HepG2 (cell line): ENCODE data around the gene MS4A2. TPM values are rescaled to one million over a fixed set of nuclear protein-coding genes. Genes with fewer than 3 reads are reported as not detected.

Experiments
- ATAC-seq: fragments of 200-7000 bp; cut with Tn5 transposase; 3 replicates; pipeline ENCODE4 v1.9.1; 2020; ENCODE audit warnings: mild to moderate bottlenecking, moderate library complexity
- BruUV-seq: library from RNA; stranded (reverse); fragments of 400-500 nt; replicated peaks from 2 replicates; lab custom pipeline; 2021; lab: Mats Ljungman, UMichigan
- CTCF ChIA-PET: fragments of 300-600 bp; formaldehyde crosslinking; extraction: SDS; loops from one replicate; lab custom pipeline; 2021; ENCODE audit warnings: low total read pairs, inconsistent platforms, low intra/inter-chr PET ratio; lab: Yijun Ruan, JAX
- POLR2A ChIA-PET: fragments of 350-600 bp; sonication (Branson Sonifier 250); formaldehyde crosslinking; loops from one replicate; lab custom pipeline; 2020; ENCODE audit warnings: antibody characterized with exemption, inconsistent platforms; lab: Yijun Ruan, JAX
- DNase-seq: peaks from one replicate; pipeline ENCODE4 v3.0.0-alpha.2; 2015; ENCODE audit warnings: low spot score
- FAIRE-seq: peaks from 3 replicates; lab custom pipeline; 2011; peaks lifted over from hg19 to GRCh38; lab: Jason Lieb, UNC
- H2AFZ ChIP-seq: one replicate; pipeline ENCODE4 v1.6.1; 2011; ENCODE audit warnings: low read length, inconsistent platforms
- H3K27ac ChIP-seq: fragments of 300-600 bp; 3 replicates; pipeline ENCODE4 v1.8.0; 2011; ENCODE audit warnings: mixed run types, mild to moderate bottlenecking, mixed read lengths, low read length, inconsistent platforms; ENCODE audit not compliant: insufficient read depth; ENCODE audit errors: extremely low read length
- H3K27me3 ChIP-seq, 2 experiments: fragments of 200-600 bp in 1 of 2; 2 replicates in 1 of 2; 3 replicates in 1 of 2; pipeline versions ENCODE4 v1.6.0 to v1.8.0; 2011; ENCODE audit warnings: low read length in 2 of 2, mild to moderate bottlenecking in 2 of 2, moderate library complexity in 2 of 2, inconsistent platforms in 1 of 2; ENCODE audit not compliant: insufficient read depth in 2 of 2, control insufficient read depth in 1 of 2
- H3K36me3 ChIP-seq, 2 experiments: fragments of 200-600 bp in 1 of 2; replicated peaks in 1 of 2; 2 replicates in 1 of 2; 3 replicates in 1 of 2; pipeline versions ENCODE4 v1.5.1 to v1.8.0; 2011; ENCODE audit warnings: low read length in 2 of 2, inconsistent platforms in 1 of 2; ENCODE audit not compliant: insufficient read depth in 2 of 2, control insufficient read depth in 1 of 2
- H3K4me1 ChIP-seq: 2 replicates; pipeline ENCODE4 v1.5.1; 2012; ENCODE audit warnings: low read length, inconsistent platforms; ENCODE audit not compliant: insufficient read depth
- H3K4me2 ChIP-seq: 2 replicates; pipeline ENCODE4 v1.6.0; 2011; ENCODE audit warnings: low read depth, low read length, inconsistent platforms
- H3K4me3 ChIP-seq, 3 experiments: fragments of 200-600 bp in 1 of 3; sonication (generic), shearing (Covaris generic) in 1 of 3; replicated peaks in 1 of 3; 2 replicates each; pipeline ENCODE4 v1.5.1; 2011 to 2016; ENCODE audit warnings: low read length in 3 of 3, inconsistent platforms in 2 of 3, low read depth in 2 of 3, mild to moderate bottlenecking in 2 of 3, control low read depth in 1 of 3, mixed read lengths in 1 of 3; ENCODE audit not compliant: insufficient read depth in 1 of 3
- H3K79me2 ChIP-seq: one replicate; pipeline ENCODE4 v1.6.1; 2011; ENCODE audit warnings: low read length, inconsistent platforms; ENCODE audit not compliant: insufficient read depth
- H3K9ac ChIP-seq: 2 replicates; pipeline ENCODE4 v1.6.0; 2011; ENCODE audit warnings: mild to moderate bottlenecking, low read depth, low read length, inconsistent platforms; ENCODE audit not compliant: insufficient read depth
- H3K9me3 ChIP-seq: 2 replicates; pipeline ENCODE4 v1.5.1; 2012; ENCODE audit warnings: mild to moderate bottlenecking, low read length
- H4K20me1 ChIP-seq: 2 replicates; pipeline ENCODE4 v1.6.0; 2011; ENCODE audit warnings: inconsistent platforms, mild to moderate bottlenecking, low read length, moderate library complexity; ENCODE audit not compliant: insufficient read depth
- ARNT2 ChIP-seq: sonication (generic); formaldehyde crosslinking; IDR thresholded peaks from 2 replicates; pipeline ENCODE4 v1.8.0; 2022; ENCODE audit warnings: mild to moderate bottlenecking, low read depth, missing genetic modification reagents, moderate library complexity
- DNMT1 ChIP-seq: sonication (generic); formaldehyde crosslinking; IDR thresholded peaks from 2 replicates; pipeline ENCODE4 v1.5.1; 2020; ENCODE audit warnings: mild to moderate bottlenecking, missing genetic modification reagents
- EED ChIP-seq: sonication (generic); formaldehyde crosslinking; IDR thresholded peaks from 2 replicates; pipeline ENCODE4 v1.5.0; 2020; ENCODE audit warnings: mild to moderate bottlenecking, missing genetic modification reagents
- HOXA5 ChIP-seq: sonication (generic); formaldehyde crosslinking; IDR thresholded peaks from 2 replicates; pipeline ENCODE4 v1.4.0; 2020; ENCODE audit warnings: missing genetic modification reagents
- MAF1 ChIP-seq: sonication (generic); formaldehyde crosslinking; IDR thresholded peaks from 2 replicates; pipeline ENCODE4 v1.5.0; 2020; ENCODE audit warnings: missing genetic modification reagents, borderline replicate concordance
- NCOR1 ChIP-seq: fragments of 200-600 bp; sonication (generic); IDR thresholded peaks from 2 replicates; pipeline ENCODE4 v1.7.0; 2017; ENCODE audit warnings: antibody characterized with exemption, low read length, borderline replicate concordance
- POGZ ChIP-seq: sonication (generic); formaldehyde crosslinking; IDR thresholded peaks from 2 replicates; pipeline ENCODE4 v1.4.0; 2020; ENCODE audit warnings: mild to moderate bottlenecking, missing genetic modification reagents
- PTBP1 ChIP-seq: fragments of 200-400 bp; formaldehyde crosslinking; IDR thresholded peaks from 2 replicates; pipeline ENCODE4 v1.6.1; 2018; ENCODE audit warnings: low read length, low read depth; ENCODE audit not compliant: poor library complexity, severe bottlenecking
- RBAK ChIP-seq: sonication (generic); formaldehyde crosslinking; IDR thresholded peaks from 2 replicates; pipeline ENCODE4 v1.5.1; 2020; ENCODE audit warnings: mild to moderate bottlenecking, missing genetic modification reagents
- ZFY ChIP-seq: sonication (generic); formaldehyde crosslinking; IDR thresholded peaks from 2 replicates; pipeline ENCODE4 v1.4.0; 2020; ENCODE audit warnings: missing genetic modification reagents
- ZNF260 ChIP-seq: sonication (generic); formaldehyde crosslinking; IDR thresholded peaks from 2 replicates; pipeline ENCODE4 v1.4.0; 2020; ENCODE audit warnings: missing genetic modification reagents, low read depth, mild to moderate bottlenecking, borderline replicate concordance
- ZNF543 ChIP-seq: sonication (generic); formaldehyde crosslinking; IDR thresholded peaks from 2 replicates; pipeline ENCODE4 v1.4.0; 2020; ENCODE audit warnings: mild to moderate bottlenecking, missing genetic modification reagents
- ZNF557 ChIP-seq: sonication (generic); formaldehyde crosslinking; IDR thresholded peaks from 2 replicates; pipeline ENCODE4 v1.4.0; 2020; ENCODE audit warnings: missing genetic modification reagents
- WGBS: methylation state at CpG from one replicate; pipeline ENCODE4 v1.1.6; 2017; ENCODE audit warnings: low lambda C conversion rate; 5-methylcytosine and 5-hydroxymethylcytosine counted together
- in situ Hi-C: cut with HindIII; loops from 2 replicates; pipeline ENCODE4 v1.10.0; 2017; ENCODE audit warnings: low pct_unique_long_range_greater_than_20kb; ENCODE audit not compliant: extremely low pct_ligation_motif_present
- intact Hi-C: fragments of 100-400 bp; cut with micrococcal nuclease; formaldehyde crosslinking; loops from one replicate; pipeline ENCODE4 v1.10.0; 2022; ENCODE audit not compliant: unreplicated experiment
- polyA plus RNA-seq, 8 experiments: library from polyadenylated mRNA; depleted of rRNA in 3 of 8; stranded (reverse) in 7 of 8; unstranded in 1 of 8; fragments of >200 nt; fragmentation: Illumina TruSeq in 4 of 8; extraction: Trizol in 4 of 8; gene quantifications; 2 replicates each; pipeline versions ENCODE4 v1.2.1 to v1.2.3, GENCODE V29; 2011 to 2016; ENCODE audit warnings: low read depth in 4 of 8, missing spikeins in 1 of 8, mixed read lengths in 1 of 8; ENCODE audit not compliant: insufficient read depth in 1 of 8
- total RNA-seq, 5 experiments: library from RNA; depleted of rRNA; stranded (reverse); fragments of >200 nt; fragmentation: Illumina TruSeq; extraction: Trizol; gene quantifications; 2 replicates each; pipeline ENCODE4 v1.2.3, GENCODE V29; 2016; ENCODE audit warnings: low read depth in 1 of 5
- TF ChIP-seq, protein P1 (sequence below): sonication (generic); formaldehyde crosslinking; IDR thresholded peaks from 2 replicates; pipeline ENCODE4 v1.5.1; 2020; ENCODE audit warnings: missing genetic modification reagents, mild to moderate bottlenecking, borderline replicate concordance
- TF ChIP-seq, protein P2 (sequence below): sonication (generic); formaldehyde crosslinking; IDR thresholded peaks from 2 replicates; pipeline ENCODE4 v1.8.1; 2023; ENCODE audit warnings: mild to moderate bottlenecking, missing genetic modification reagents

Gene MS4A2
- total and polyA plus RNA-seq, 2 of the 13 experiments (the other 11 are each of a cell fraction or from before 2014, with no cell fraction given): not detected

GRCh38 chr11:60111793-60112192 lies 23.3 kb downstream of the MS4A2 start:
- ChIA-PET POLR2A (no interaction called here), CTCF (no interaction called here)
- Histone ChIP-seq H3K36me3 (no peaks in the 10 kb centered on the region), H3K4me1 (no peaks in the 10 kb centered on the region), H4K20me1 (no peaks in the 10 kb centered on the region), H3K4me2 (no peak overlapping the region), H3K27me3 (no peaks in the 10 kb centered on the region; a peak in 2 of 5 replicates)
- FAIRE-seq: no peak
- intact Hi-C loops: no loop called here
- no TSS peak for BruUV-seq
- DNase-seq: no peak
- no peak for TF ChIP-seq ZNF557 (CRISPR knock-in tag)
- TF ChIP-seq, all 625 proteins: peak for 0
- Histone ChIP-seq H3K4me3 (no peak overlapping the region), H3K27ac (no peak overlapping the region), H3K9me3 (no peaks in the 10 kb centered on the region), H3K79me2 (no peaks in the 10 kb centered on the region), H3K9ac (no peak overlapping the region), H2AFZ (no peak overlapping the region)
- in situ Hi-C loops: no loop called here
- WGBS: 3% methylated on average over 2 of the region's 2 CpGs
- no peak for ATAC-seq

GRCh38 chr11:60116996-60117790 lies 28.7 kb downstream of the MS4A2 start:
- Histone ChIP-seq H3K27me3 (no peaks in the 10 kb centered on the region), H3K4me2 (no peak overlapping the region), H3K4me3 (no peak overlapping the region), H3K79me2 (no peaks in the 10 kb centered on the region), H2AFZ (no peak overlapping the region), H3K27ac (no peak overlapping the region), H3K36me3 (no peaks in the 10 kb centered on the region), H3K9me3 (no peaks in the 10 kb centered on the region), H3K9ac (no peak overlapping the region), H3K4me1 (no peaks in the 10 kb centered on the region), H4K20me1 (no peaks in the 10 kb centered on the region)
- ChIA-PET POLR2A (no interaction called here), CTCF (no interaction called here)
- in situ Hi-C loops: no loop called here
- DNase-seq (no peak), ATAC-seq (no peak), FAIRE-seq (no peak)
- BruUV-seq: no TSS peak
- intact Hi-C loops: no loop called here
- TF ChIP-seq RBAK (CRISPR knock-in tag) (no peak), ZNF543 (CRISPR knock-in tag) (no peak), POGZ (CRISPR knock-in tag) (no peak), NCOR1 (no peak), ZFY (CRISPR knock-in tag) (no peak), PTBP1 (no peak), EED (CRISPR knock-in tag) (no peak), ARNT2 (no peak), MAF1 (CRISPR knock-in tag) (no peak), DNMT1 (CRISPR knock-in tag) (no peak), HOXA5 (CRISPR knock-in tag) (no peak), ZNF260 (no peak)
- TF ChIP-seq, protein P1, sequence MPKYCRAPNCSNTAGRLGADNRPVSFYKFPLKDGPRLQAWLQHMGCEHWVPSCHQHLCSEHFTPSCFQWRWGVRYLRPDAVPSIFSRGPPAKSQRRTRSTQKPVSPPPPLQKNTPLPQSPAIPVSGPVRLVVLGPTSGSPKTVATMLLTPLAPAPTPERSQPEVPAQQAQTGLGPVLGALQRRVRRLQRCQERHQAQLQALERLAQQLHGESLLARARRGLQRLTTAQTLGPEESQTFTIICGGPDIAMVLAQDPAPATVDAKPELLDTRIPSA (CRISPR knock-in tag): no peak
- TF ChIP-seq, protein P2, sequence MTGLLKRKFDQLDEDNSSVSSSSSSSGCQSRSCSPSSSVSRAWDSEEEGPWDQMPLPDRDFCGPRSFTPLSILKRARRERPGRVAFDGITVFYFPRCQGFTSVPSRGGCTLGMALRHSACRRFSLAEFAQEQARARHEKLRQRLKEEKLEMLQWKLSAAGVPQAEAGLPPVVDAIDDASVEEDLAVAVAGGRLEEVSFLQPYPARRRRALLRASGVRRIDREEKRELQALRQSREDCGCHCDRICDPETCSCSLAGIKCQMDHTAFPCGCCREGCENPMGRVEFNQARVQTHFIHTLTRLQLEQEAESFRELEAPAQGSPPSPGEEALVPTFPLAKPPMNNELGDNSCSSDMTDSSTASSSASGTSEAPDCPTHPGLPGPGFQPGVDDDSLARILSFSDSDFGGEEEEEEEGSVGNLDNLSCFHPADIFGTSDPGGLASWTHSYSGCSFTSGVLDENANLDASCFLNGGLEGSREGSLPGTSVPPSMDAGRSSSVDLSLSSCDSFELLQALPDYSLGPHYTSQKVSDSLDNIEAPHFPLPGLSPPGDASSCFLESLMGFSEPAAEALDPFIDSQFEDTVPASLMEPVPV (CRISPR knock-in tag): no peak
